IPS DF 19.7 (cell line): Measurements from ENCODE around the gene PGAP6.
"Not testable (repeated sequence)": the region's sequence is repeated elsewhere in the genome, so short reads cannot be mapped to it uniquely, and the experiment has no call there.

Experiments
- DNase-seq: peaks from one replicate; pipeline ENCODE4 v3.0.0-alpha.2; 2013; ENCODE audit warnings: low read depth, low spot score

PGAP6 gene

DNA sequence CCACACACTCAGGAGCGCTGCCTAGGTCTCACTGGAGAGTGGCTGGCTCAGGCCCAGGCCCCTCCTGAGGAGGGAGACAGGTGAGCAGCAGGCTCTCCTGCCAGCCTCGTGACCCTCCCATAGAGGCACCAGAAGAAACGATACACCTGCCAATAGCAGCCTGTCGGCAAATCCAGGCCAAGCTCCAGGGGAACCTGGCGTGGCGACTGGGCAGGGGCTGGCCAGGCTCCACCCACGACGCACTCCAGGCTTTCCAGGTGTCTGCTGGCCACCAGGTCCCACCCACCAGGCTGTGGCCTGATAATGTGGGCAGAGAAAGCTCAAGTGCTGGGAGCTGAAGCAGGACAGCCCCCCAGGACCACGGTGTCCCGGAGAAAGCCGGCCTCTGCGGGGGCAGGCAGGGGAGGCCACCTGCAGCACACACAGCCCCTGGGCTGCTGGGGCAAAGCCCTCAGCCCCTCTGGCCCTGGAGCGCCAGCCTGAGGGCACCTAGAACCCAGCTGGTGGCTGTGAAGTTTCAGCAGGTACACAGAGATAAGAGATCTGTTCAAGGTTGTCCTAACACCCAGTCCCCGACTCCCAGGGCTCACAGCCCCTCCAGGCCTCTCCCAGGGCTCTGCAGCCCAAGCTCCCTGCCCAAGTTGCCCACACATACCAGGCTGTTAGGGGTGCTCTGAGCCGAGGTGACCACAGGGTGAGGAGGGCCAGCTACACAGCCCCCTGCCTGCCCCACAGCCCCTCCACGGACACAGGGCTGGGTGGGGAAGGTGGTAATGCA is 2.4 kb downstream of the PGAP6 start:
- peak; percentile 74 for DNase-seq

DNA sequence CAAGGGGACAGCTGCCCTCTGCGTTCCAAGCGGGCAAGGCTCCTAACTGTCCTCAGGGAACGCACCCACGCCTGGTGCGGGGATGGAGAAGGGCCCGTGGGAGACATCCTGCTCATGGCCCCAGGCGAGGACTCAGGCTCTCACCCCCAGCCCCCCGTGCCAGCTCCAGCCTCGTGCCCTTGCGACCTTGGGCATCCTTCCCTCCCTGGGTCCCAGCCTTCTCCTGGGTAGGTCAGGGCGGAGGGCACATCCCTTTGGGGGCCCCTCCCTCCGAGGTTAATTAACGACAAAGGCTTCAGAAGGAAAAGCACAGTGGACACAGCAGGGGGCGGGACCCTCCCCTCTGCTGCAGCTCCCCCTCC is 3.0 kb downstream of the PGAP6 start:
- no peak for DNase-seq

DNA sequence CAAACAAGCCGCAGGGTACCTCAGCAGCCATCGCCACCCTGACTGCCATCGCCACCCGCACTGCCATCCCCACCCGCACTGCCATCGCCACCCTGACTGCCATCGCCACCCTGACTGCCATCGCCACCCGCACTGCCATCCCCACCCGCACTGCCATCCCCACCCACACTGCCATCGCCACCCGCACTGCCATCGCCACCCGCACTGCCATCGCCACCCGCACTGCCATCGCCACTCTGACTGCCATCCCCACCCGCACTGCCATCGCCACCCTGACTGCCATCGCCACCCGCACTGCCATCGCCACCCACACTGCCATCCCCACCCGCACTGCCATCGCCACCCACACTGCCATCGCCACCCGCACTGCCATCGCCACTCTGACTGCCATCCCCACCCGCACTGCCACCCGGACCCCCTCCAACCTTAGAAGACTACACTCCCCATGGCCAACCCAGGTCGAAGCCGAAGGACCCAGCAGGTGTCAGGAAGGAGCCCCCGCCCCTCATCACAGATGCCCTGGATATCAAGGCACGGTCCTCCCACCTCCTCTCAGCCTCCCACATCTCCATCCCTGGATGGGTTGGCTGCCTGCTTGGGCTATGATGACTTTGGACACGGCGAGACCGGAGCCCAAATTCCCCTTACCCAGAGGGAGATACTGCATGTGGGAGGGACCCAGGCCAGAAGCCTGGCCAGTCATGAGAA is 3.5 kb downstream of the PGAP6 start:
- DNase-seq: not testable (repeated sequence)

DNA sequence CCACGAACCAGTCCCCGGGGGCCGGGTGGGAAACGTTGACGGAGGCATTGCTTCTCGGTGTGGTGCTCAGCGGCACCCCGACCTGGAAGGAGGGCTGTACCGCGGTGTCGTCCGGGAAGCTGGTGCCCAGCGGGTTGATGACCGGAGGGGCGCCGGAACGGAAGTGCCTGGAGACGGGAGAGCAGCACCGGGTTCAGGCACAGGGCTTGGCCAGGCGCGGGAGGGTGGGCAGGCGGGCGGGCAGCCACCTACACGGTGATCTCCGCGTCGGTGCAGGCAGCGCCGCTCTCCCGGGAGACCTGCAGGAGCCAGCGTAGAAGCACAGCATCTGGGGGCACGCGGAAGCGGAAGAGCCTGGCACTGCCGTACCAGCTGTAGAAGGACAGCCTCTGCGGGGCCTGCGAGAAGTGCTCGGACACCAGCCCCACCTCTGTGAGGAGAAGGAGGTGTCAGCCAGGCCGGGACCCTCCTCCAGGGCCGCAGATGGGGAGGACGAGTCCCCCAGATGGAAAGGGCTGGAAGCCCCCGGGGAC is 4.3 kb downstream of the PGAP6 start:
- DNase-seq: no peak

DNA sequence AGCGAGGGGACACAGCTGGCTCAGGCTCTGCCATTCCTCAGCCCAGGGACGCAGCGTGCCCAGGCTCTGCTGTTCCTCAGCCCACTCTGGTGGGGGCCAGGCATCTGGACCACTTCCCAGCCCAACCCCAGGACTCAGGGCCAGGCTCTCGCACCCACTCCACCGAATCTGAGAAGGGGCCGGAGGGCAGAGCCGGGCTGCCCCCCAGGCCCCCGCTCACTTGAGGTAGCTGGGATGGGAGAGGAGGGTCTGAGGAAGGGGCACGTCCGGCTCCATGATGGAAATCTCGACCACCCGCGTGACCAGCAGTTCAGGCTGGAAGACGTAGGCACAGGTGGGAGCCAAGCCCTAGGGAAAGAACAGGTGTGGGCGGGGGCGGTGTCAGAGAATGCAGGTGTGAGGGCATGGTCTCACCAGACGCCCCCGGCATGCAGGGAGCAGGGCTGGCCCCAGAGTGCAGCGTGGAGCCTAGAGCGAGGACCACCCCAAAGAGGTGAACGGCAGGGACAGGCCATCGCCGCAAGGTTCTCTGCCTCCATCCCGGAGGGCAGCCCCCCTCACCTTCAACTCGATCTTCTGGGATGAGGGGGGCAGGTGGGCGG is 4.9 kb downstream of the PGAP6 start:
- DNase-seq: no peak

DNA sequence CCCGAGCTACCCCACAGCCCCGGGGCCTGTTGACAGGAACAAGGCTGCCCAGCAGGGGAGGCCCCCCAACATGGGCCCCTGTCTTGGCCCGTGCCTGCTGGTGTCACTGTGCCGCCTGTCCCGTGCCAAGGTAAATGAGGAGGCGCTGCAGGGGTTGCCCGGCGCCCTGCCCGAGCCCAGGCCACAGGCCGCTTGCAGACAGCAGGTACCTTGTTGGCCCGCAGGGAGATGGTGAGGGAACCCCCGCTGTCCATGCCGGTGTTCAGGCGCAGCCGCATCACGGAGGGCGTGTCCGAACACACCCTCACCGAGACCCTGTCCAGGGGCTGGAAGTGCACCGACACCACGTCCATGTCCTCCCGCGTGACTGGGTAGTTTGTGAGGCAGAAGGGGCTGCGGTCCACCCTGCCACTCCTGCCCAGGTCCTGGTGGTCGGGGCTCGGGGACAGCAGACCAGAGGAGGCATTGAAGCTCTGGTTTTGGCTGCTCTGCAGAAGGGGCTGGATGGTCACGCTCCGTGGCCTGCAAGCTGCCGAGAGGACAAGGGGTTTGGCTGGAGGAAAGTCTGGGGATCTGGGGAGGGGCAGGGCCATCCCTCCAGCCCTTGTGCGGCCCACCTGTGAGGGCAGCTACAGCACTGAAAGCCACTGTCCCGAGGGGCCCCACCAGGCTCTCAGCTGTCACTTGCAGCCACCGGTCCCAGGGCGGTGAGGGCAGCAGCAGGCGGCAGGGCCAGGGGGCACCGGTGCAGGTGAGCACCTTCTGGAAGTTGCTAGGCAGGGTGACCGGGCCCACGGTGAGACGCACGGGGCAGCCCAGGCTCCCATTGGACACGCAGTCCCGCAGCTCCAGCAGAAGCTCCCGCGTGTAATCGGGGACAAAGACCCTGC is 5.6 kb downstream of the PGAP6 start:
- no peak for DNase-seq

DNA sequence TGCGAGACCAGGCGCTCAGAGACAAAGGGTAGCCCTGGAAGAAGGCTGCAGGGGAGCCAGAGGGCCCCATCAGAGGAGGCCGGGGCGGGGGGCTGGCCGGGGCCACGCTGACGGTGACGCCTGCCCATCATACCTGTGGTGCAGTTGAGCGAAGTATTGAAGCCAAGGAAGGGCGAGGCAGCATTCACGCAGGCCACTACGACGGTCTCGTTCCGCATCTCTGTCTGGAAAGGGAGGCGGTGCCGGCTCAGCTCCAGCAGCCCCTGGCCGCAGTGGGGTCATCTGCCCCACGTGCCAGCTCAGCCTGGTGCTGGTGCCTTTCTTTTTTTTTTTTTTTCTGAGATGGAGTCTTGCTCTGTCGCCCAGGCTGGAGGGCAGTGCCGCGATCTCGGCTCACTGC is 6.6 kb downstream of the PGAP6 start:
- no peak for DNase-seq

DNA sequence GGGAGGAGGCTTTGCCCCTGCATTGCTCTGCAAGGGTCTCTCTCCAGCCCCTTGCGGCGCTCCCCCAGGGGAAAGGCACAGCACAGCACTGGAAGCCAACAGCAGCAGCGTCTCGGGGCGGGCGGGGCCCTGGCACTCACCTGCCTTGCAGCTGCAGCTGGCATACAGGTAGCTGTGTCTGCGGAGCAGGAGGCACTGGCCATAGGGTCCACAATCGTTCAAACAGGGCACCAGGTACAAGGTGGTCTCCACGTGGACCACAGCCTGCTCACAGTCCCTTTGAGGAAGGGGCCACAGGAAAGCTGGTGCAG is 7.2 kb downstream of the PGAP6 start:
- no peak for DNase-seq

DNA sequence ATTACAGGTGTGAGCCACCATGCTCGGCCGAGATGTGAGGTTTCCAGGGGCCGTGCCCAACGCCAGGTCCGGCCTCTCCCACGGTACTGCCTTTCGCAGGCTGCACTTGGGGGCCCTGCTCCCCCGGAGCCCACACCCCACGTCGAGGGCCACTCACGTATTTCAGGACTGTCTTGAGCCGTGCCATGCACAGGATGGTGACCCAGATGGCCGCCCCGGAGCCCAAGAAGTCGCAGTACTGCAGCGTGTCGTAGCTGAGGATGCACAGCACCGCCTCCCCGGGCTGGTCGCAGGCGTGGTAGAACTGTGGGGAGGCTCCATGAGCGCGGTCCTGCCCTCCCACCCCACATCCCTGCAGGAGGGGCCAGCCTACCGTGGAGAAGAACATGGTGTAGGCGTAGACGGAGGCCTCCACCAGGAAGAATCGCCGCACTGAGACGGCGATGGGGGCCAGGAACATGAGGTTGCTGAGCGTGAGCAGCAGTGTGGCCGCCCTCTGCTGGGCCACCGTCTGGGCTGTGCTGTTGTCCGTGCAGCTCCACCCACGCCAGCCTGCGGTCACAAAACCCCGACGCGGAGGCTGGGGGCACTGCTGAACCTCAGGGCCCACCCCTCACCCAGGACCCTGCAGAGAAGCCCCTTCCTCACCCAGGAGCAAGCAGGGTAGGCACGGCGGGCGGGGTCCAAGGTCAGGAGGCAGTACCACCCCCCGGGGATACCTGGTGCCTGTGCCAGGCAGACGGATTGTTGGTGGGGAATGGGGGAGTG is 7.7 kb downstream of the PGAP6 start:
- DNase-seq: no peak

DNA sequence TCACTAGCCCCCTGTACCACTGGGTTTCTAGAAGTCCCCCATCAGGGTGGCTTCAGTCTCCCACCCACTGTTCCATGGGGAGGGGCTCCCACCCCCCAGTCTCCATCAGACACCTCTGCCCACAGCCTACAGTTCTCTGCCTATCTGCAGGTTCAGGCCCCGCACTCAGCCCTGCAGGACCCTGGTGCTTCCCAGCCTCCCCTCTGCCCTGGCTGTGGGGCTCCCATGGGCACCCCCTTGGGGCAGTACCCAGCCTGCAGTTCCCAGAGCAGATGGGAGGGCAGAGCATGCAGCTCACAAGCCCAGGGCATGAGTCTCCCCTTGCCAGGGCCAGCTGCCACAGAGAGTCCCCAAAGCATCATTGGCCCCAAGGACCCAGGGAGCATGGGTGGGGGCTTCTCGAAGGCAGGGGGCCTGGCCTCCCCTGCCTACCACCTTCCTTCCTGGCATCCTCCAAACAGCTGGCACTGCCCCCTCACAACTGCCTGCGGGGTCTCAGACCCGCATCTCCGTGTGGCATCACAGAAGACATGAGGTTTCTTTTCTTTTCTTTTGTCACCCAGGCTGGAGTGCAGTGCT is 8.7 kb downstream of the PGAP6 start:
- no peak for DNase-seq

DNA sequence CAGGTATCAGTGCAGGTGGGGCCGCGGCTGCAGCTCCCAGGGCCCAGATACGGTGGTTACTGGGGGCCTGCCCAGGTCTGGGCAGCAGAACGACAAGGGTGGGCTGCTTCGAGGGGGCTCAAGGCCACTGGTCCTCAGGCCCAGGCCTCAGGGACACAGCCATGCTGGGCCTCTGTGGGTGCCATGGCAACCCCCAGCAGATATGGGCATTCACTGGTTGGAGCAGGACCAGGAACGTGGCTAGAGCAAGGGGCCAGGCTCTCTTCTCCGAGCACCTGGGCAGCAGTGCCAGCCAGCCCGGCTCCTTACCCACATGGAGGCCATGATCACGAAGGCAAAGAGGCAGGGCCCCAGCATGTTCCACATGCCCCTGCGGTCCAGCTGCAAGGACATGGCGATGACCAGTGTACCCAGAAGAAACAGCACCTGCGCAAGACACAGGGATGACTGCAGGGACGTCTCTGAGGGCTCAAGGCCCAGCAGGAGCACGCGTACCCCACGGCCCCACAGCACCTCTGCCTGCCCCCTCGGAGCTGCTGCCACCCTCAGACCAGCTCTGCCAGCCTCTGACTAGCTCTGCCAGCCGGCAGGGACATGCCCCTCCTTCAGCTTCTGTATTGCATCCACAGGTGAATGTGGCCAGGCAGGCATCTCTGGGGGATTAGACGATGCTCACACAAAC is 9.3 kb downstream of the PGAP6 start:
- no peak for DNase-seq

DNA sequence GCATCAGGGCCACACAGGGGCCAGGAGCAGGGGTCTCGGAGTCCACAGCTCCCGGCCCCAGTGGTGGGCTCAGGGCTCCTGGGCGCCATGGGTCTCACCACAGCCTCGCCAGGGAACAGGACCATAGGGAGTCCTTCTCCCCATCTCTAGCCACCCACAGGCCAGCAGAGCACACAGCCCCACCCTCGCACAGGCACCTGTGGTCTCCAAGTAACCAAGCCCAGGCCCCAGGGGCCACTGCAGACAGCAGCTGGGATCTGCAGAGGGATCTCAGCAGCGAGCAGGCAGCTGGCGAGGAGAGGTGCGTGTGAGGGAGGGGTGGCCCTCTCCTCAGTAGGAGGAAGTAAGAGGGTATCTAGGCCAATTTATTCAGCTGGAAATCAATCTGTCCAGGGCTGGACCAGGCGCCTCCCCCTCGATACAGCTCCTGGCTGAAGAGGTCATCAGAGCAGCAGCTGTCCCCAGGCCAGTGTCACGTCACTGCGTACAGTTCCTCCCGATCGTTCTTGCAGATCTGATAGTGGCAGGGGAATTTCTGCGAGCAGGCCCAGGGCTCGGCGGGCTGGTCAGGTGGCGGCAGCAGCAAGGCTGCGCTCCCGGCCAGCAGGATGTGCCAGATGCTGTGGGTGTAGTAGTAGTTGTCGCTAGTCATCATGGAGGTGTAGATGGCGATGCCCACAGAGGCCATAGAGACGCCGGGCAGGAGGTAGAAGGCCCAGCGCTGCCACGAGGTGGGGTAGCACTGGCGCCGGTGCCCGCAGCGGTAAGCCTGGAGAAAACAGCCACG is 10.1 kb downstream of the PGAP6 start:
- DNase-seq: no peak

DNA sequence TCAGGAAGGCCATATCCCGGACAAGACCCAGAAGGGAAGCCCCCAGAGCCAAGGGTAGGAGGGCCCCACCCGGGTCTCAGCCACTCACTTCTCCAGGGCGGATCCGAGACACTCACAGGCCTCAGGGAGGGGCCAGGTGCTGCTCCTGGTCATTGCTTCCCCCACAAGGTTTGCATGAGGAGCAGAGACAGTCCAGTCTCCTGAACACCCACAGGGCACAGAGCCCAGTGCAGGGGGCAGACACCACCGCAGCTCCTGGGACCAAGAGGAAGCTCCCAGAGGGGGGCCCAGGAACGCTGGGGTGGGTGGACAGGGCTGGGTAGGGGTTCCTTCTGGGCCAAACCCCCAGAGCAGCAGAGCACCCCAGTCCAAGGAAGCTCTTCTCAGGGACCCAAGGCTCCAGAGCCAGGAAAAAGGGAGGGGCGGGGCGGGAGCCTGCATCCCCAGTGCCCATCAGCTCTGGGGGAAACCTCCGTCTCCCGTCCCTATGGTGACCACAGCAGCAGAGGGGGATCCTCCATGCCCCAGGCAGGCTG is 10.7 kb downstream of the PGAP6 start:
- DNase-seq: no peak

DNA sequence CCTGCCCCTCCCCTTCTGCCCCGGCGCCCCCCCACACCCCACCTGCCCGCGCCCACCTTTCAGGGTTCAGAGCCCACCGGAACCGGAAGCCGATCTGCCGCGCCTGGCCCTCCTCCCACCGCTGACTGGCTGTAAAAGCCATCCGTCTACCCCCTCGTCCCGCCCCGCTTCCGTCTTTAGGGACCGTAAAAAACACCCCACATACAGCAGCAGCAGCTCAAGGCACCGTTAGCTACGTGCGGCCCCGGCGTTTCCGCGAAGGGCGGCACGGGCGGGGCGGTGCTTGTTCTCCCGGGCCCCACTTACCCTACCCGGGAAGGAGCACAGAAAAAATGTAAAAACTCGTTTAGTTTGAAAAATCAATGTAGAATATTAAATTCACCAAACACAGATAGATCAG is 11.3 kb downstream of the PGAP6 start, which contains the start of gene MRPL28:
TSS of gene MRPL28 (minus strand) at position 96 of the 400 bp plus-strand sequence. CDS start 320 bp downstream, outside the sequence.
- peak; percentile 85 for DNase-seq

DNA sequence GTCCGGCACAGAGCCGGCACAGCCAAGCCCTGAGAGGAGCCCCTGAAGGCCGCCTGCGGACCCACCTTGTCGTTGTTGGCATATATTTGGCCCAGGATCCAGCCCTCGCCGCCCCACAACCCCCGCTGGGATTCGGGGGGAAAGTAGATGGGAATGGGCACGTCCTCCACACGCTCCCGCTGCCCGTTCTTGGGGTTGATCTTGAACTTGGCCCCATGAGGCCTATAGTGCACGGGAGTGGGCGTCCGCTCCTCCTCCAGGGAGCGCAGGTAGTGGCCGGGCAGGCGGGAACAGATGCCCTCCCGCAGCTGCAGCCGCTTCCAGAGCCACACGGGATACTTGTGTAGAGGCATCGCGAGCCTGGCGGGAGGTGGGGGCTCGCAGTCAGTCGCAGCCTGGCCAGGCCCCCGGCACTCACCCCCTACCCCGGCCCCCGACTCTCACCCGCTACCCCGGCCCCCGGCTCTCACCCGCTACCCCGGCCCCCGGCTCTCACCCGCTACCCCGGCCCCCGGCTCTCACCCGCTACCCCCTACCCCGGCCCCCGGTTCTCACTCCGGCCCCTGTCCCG is 11.8 kb downstream of the PGAP6 start:
- DNase-seq: no peak

DNA sequence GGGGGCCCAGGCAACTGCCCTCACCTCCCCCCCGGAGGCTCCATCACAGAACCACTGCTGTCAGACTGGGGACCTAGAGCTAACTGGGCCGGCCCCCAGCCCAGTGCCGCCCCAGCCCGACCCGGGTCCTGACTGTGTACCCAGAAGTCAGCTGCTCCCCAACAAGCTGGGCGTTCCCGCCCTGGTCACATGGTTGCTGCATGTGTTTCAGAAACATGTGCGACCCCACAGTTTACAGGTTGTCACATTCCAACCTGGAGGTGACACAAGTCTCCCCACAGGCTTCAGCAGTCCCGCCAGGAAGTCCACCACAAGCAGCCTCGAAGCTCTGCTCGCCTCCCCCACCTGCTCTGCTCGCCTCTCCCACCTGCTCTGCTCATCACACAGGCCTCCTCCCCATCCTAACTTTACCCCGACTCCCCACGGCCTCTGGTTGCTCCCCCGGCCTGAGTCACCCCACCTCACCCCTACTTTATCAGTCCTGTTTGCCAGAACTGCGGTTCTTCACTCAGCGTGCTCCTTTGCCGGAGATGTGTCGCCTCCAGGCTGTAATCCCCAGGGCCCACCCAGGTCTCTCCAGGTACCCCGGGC is 12.4 kb downstream of the PGAP6 start:
- DNase-seq: no peak

DNA sequence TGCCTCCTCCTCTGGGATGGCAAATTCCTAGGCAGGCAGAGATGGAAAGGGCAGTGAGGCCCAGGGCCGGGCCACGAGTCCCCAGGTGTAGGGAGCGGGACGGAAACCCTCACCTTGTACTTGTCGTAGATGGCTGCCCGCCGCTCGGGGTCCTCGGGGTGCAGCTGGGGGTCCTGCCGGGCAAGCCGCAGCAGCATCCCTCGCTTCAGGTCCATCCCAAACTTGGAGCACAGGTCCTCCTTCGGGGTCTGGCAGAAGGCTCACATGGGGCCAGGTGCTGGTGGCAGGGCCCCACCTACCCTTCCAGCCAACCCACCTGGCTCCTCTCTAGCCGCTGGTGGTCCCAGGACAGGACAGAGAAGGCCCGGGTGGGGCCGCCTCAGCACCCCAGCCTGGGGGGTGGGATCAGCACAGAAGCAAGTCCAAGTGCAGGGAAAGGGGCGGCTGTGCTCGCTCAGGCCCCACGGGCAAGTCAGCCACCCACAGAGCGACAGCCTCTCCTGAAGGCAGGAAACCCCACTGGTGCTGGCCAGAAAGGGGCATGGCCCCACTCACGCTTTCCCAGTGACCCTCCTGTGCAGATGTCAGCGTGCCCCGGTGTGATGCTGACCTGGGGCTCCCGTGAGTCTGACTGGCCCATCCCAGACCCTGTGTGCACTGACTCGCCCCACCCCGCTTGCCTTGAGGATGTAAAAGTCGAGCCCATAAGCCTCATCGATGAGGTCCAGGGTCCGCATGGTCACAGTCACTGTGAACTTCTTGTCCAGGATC is 13.2 kb downstream of the PGAP6 start:
- no peak for DNase-seq
